Panc1 (cell line): ENCODE measurements around the gene TNFRSF11A. TPM values are rescaled to one million over a fixed set of nuclear protein-coding genes. Genes with fewer than 3 reads are reported as not detected.

Source experiments
- ATAC-seq: fragments of 200-7000 bp; cut with Tn5 transposase; 2 replicates; pipeline ENCODE4 v1.9.1; 2020; ENCODE audit warnings: mild to moderate bottlenecking, moderate library complexity
- BruUV-seq: library from RNA; stranded (reverse); fragments of 400-500 nt; replicated peaks from 2 replicates; lab custom pipeline; 2021; lab: Mats Ljungman, UMichigan
- CTCF ChIA-PET: fragments of 300-600 bp; sonication (Branson Sonifier 250); formaldehyde crosslinking; loops from one replicate; lab custom pipeline; 2022; ENCODE audit warnings: antibody characterized with exemption; lab: Charles Lee
- POLR2A ChIA-PET: fragments of 300-600 bp; sonication (Branson Sonifier 250); formaldehyde crosslinking; loops from one replicate; lab custom pipeline; 2022; ENCODE audit warnings: antibody characterized with exemption; lab: Charles Lee
- DNase-seq: peaks from one replicate; pipeline ENCODE4 v3.0.0-alpha.2; 2010; ENCODE audit warnings: low read depth, low spot score
- H3K27ac ChIP-seq: 2 replicates; pipeline ENCODE4 v1.5.1; 2011; ENCODE audit warnings: mild to moderate bottlenecking, low read length, inconsistent platforms
- H3K27me3 ChIP-seq: fragments of 200-500 bp; sonication (Bioruptor generic); 2 replicates; pipeline ENCODE4 v1.6.0; 2014; ENCODE audit warnings: low read length, inconsistent platforms; ENCODE audit not compliant: control insufficient read depth, insufficient read depth
- H3K36me3 ChIP-seq: fragments of 200-500 bp; sonication (Bioruptor generic); 2 replicates; pipeline ENCODE4 v1.5.1; 2014; ENCODE audit warnings: inconsistent platforms, mild to moderate bottlenecking, low read length, moderate library complexity; ENCODE audit not compliant: control insufficient read depth, insufficient read depth
- H3K4me1 ChIP-seq: 2 replicates; pipeline ENCODE4 v1.5.1; 2011; ENCODE audit warnings: inconsistent platforms, mild to moderate bottlenecking, low read length, moderate library complexity; ENCODE audit not compliant: control insufficient read depth, insufficient read depth
- H3K4me3 ChIP-seq, 2 experiments: 2 replicates each; pipeline ENCODE4 v1.5.1; 2011 to 2012; ENCODE audit warnings: low read depth in 2 of 2, low read length in 2 of 2, mild to moderate bottlenecking in 2 of 2, inconsistent platforms in 1 of 2, moderate library complexity in 1 of 2
- H3K9me3 ChIP-seq: fragments of 200-500 bp; sonication (Bioruptor generic); 2 replicates; pipeline ENCODE4 v1.5.1; 2014; ENCODE audit warnings: low read depth, mild to moderate bottlenecking, inconsistent platforms, low read length, moderate library complexity; ENCODE audit not compliant: control insufficient read depth, insufficient read depth
- POLR2AphosphoS5 ChIP-seq: IDR thresholded peaks from 2 replicates; pipeline ENCODE4 v1.6.1; 2012; ENCODE audit warnings: mild to moderate bottlenecking, low read depth, low read length, moderate library complexity
- SIN3A ChIP-seq: IDR thresholded peaks from 2 replicates; pipeline ENCODE4 v1.6.1; 2012; ENCODE audit warnings: low read depth, mild to moderate bottlenecking, low read length, moderate library complexity, borderline replicate concordance; ENCODE audit not compliant: insufficient read depth
- TCF7L2 ChIP-seq: IDR thresholded peaks from 2 replicates; pipeline ENCODE4 v1.6.1; 2011; ENCODE audit warnings: mild to moderate bottlenecking, low read depth, low read length, inconsistent platforms
- in situ Hi-C: cut with HindIII; loops from 2 replicates; pipeline ENCODE4 v1.10.0; 2016; ENCODE audit warnings: low sequenced_read_pairs, low pct_unique_long_range_greater_than_20kb
- intact Hi-C: fragments of 100-400 bp; cut with micrococcal nuclease; formaldehyde crosslinking; loops from one replicate; pipeline ENCODE4 v1.10.0; 2022; ENCODE audit not compliant: unreplicated experiment
- total RNA-seq: library from RNA; stranded (reverse); gene quantifications from one replicate; pipeline ENCODE4 v1.2.1, GENCODE V29; 2021; ENCODE audit not compliant: unreplicated experiment
- TF ChIP-seq, protein P1 (sequence below), 2 experiments: IDR thresholded peaks; 2 replicates each; pipeline ENCODE4 v1.6.1; 2011 to 2012; ENCODE audit warnings: low read depth in 2 of 2, control low read depth in 1 of 2, low read length in 1 of 2, mild to moderate bottlenecking in 1 of 2, moderate library complexity in 1 of 2; ENCODE audit not compliant: insufficient read depth in 1 of 2
- TF ChIP-seq, protein P2 (sequence below): fragments of 450-650 bp; IDR thresholded peaks from 2 replicates; pipeline ENCODE4 v1.5.1; 2017; ENCODE audit warnings: mild to moderate bottlenecking

Gene TNFRSF11A
- total RNA-seq, 1 experiment from 2014 or later, result 14.1 TPM

DNA sequence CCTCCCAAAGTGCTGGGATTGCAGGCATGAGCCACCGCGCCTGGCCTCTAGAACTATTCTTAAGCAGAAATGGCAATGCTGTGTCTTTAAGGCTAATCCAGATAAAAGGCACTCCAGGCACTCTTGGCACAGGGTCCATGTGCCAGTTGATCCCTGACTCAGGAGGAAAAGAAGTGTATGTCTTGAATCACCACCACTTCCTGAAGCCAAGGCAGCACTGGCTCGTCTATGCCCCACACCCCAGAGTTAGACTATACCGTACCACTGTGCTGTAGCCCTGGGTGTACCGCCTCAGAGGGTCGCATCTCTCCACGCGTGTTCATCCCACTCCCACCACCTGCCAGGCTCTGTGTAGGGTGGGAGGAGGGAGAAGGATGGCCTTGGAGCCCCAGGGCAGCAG, 9.0 kb downstream of the TNFRSF11A start:
- no TSS peak for BruUV-seq
- Histone ChIP-seq H3K27ac (peak overlapping the region; percentile 91), H3K4me3 (peak overlapping the region in 1 of 2 experiments; percentile 15; a peak in 2 of 4 replicates), H3K36me3 (no peaks in the 10 kb centered on the region), H3K27me3 (no peaks in the 10 kb centered on the region), H3K9me3 (no peaks in the 10 kb centered on the region), H3K4me1 (peaks cover 88% of the 10 kb centered on the region)
- ATAC-seq, result peak; percentile 70
- DNase-seq, result peak; percentile 74
- in situ Hi-C loops (no loop called here), intact Hi-C loops (loop anchor here (10.0 kb wide), 1 partner anchor 191 kb away; the partner anchor contains the start of gene ZCCHC2)
- POLR2A ChIA-PET, result no interaction called here
- CTCF ChIA-PET, result no interaction called here
- TF ChIP-seq TCF7L2 (no peak), SIN3A (no peak), POLR2AphosphoS5 (no peak)
- TF ChIP-seq, protein P1, sequence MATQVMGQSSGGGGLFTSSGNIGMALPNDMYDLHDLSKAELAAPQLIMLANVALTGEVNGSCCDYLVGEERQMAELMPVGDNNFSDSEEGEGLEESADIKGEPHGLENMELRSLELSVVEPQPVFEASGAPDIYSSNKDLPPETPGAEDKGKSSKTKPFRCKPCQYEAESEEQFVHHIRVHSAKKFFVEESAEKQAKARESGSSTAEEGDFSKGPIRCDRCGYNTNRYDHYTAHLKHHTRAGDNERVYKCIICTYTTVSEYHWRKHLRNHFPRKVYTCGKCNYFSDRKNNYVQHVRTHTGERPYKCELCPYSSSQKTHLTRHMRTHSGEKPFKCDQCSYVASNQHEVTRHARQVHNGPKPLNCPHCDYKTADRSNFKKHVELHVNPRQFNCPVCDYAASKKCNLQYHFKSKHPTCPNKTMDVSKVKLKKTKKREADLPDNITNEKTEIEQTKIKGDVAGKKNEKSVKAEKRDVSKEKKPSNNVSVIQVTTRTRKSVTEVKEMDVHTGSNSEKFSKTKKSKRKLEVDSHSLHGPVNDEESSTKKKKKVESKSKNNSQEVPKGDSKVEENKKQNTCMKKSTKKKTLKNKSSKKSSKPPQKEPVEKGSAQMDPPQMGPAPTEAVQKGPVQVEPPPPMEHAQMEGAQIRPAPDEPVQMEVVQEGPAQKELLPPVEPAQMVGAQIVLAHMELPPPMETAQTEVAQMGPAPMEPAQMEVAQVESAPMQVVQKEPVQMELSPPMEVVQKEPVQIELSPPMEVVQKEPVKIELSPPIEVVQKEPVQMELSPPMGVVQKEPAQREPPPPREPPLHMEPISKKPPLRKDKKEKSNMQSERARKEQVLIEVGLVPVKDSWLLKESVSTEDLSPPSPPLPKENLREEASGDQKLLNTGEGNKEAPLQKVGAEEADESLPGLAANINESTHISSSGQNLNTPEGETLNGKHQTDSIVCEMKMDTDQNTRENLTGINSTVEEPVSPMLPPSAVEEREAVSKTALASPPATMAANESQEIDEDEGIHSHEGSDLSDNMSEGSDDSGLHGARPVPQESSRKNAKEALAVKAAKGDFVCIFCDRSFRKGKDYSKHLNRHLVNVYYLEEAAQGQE (IDR thresholded peaks at IDR 0.05; ENCODE audit: insufficient read depth in 1 of 2, low read depth in 2 of 2, low read length in 1 of 2), result no peak

- H3K27me3 ChIP-seq, result no peaks in the 10 kb centered on the region
- DNase-seq (no peak), ATAC-seq (no peak)
- peak overlapping the region; percentile 91 for H3K27ac ChIP-seq
- ChIA-PET CTCF (no interaction called here), POLR2A (no interaction called here)
- intact Hi-C loops (loop anchor here (10.0 kb wide), 1 partner anchor 189 kb away; the partner anchor contains the start of gene ZCCHC2), in situ Hi-C loops (no loop called here)
- H3K4me3 ChIP-seq, result no peak overlapping the region
- BruUV-seq, result no TSS peak
- TF ChIP-seq, protein P1 (IDR thresholded peaks at IDR 0.05; ENCODE audit: insufficient read depth in 1 of 2, low read depth in 2 of 2, low read length in 1 of 2), result no peak
- TF ChIP-seq POLR2AphosphoS5 (no peak), TCF7L2 (no peak), SIN3A (no peak)
- TF ChIP-seq, protein P2, sequence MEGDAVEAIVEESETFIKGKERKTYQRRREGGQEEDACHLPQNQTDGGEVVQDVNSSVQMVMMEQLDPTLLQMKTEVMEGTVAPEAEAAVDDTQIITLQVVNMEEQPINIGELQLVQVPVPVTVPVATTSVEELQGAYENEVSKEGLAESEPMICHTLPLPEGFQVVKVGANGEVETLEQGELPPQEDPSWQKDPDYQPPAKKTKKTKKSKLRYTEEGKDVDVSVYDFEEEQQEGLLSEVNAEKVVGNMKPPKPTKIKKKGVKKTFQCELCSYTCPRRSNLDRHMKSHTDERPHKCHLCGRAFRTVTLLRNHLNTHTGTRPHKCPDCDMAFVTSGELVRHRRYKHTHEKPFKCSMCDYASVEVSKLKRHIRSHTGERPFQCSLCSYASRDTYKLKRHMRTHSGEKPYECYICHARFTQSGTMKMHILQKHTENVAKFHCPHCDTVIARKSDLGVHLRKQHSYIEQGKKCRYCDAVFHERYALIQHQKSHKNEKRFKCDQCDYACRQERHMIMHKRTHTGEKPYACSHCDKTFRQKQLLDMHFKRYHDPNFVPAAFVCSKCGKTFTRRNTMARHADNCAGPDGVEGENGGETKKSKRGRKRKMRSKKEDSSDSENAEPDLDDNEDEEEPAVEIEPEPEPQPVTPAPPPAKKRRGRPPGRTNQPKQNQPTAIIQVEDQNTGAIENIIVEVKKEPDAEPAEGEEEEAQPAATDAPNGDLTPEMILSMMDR, result no peak
- no peaks in the 10 kb centered on the region for H3K36me3 ChIP-seq
- no peaks in the 10 kb centered on the region for H3K9me3 ChIP-seq
- peaks cover 87% of the 10 kb centered on the region for H3K4me1 ChIP-seq
These were observed 10.4 kb downstream of the TNFRSF11A start for GRCh38 chr18:62335494-62335893.
